Pulmonary artery endothelial cell (primary cell): ENCODE data around the gene TANC1. TPM values are rescaled to one million over a fixed set of nuclear protein-coding genes. Genes with fewer than 3 reads are reported as not detected.

Experiments
- DNase-seq: peaks from one replicate; pipeline ENCODE4 v3.0.0-alpha.2; 2011; ENCODE audit warnings: low read depth, low spot score
- total RNA-seq: library from RNA; depleted of rRNA; stranded (reverse); fragments of >200 nt; gene quantifications from 2 replicates; pipeline ENCODE4 v1.2.3, GENCODE V29; 2014

TANC1 gene
- total RNA-seq, 1 donor from 2014 or later = 55.0 TPM

DNA sequence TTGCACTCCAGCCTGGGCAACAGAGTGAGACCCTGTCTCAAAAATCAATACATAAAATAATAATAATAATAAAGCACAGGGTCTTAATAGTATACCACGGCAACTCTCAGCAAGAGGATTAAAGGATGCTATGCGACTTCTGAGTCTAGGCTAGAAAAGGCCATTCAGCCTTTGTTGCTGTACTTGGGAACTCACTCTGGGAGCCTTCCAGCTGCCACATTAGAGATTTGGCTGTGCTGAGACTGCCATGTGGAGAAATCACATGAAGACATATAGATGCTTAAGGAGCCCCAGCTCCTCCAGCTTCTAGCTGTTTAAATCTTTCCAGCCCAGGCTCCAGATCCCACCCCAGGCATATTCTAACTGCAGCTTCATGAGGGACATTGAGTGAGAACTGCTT lies 8.2 kb upstream of the TANC1 start:
- DNase-seq = no peak

DNA sequence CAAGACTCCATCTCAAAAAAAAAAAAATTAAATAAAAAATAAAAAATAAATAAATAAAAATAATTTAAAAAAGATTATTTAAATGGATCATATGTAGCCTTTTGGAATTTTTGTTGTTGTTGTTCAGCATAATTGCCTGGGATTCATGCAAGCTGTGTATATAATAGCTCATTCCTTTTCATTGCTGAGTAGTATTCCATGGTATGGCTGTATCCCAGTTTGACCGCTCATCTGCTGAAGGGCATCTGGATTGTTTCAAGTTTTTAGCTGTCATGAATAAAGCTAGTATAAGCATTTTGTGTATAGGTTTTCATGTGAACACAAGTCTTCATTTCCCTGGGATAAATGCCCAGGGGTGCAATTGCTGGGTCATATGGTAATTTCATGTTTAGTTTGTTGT lies 6.4 kb upstream of the TANC1 start:
- no peak for DNase-seq

DNA sequence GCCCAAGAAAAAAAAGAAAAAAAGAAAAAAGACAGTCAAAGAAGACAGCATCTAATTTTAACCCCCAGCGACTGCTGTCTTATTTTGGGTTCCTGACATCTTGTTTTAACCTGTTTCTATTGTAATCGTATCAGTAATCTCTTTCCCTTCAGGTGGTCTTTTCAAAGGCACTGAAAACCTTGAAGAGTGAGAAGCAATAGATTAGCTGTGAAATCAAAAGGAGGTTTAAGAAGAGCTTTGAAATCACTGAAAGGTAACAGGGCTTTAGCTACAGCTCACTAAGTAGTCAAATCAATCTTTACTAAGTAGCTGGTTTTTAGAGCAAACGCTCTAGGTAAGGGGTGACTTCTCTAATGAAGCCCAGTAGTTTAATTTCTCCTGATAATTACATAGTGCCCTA lies 5.4 kb upstream of the TANC1 start:
- DNase-seq = no peak

DNA sequence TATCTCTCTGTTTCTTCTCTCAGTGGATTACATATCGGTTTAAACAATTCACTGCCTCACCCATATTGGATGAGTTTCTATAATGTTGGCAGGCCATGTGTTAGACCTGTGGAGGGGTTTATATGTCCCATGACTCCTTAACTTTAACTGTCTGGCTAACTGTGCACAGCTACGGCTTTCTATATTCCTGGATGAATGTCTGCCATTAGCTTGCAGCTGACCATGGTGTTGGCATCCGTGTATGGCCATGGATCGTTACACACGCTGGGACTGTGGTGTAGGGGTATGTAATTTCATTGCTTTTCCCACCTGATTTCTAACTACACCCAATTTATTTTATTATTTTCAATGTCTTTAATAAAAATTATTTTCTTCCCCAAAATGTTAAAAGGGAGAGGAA lies 3.3 kb upstream of the TANC1 start:
- no peak for DNase-seq

DNA sequence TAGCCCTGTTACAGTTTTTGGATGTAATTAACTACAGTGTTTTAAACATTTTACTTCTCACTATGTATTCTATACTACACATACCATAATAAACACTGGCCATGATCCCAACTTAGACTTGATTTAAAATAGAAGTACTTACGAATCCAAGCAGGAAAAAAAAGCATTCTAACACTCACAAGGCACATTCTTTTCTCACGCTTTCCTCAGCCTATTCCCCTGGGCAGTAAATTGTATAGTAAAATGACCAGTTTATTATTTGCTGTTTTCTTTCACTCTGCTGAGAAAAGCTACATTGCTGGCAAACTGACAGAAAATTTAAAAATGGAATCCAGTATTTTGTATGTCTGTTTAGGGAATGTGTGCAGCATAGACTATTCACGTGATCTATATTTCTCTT lies 2.8 kb upstream of the TANC1 start:
- DNase-seq = no peak

DNA sequence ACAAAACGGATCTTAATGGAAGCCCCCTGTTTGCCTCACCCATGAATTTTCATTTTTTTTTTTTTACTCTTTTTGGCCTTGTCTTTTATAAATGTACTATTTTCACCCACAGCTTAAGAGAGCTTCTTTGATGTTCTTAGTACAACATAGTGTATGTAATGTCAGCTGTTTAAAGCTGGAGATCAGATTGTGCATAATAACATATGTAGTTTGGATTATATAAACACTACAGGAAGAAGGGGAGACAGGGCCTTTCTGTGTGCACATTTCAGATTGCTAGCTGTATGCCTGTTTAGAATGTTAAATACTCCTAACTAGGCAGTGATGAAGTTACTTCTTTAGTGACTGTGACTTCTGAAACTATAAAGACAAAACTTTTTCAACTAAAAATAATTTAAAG lies 2.1 kb upstream of the TANC1 start:
- no peak for DNase-seq

DNA sequence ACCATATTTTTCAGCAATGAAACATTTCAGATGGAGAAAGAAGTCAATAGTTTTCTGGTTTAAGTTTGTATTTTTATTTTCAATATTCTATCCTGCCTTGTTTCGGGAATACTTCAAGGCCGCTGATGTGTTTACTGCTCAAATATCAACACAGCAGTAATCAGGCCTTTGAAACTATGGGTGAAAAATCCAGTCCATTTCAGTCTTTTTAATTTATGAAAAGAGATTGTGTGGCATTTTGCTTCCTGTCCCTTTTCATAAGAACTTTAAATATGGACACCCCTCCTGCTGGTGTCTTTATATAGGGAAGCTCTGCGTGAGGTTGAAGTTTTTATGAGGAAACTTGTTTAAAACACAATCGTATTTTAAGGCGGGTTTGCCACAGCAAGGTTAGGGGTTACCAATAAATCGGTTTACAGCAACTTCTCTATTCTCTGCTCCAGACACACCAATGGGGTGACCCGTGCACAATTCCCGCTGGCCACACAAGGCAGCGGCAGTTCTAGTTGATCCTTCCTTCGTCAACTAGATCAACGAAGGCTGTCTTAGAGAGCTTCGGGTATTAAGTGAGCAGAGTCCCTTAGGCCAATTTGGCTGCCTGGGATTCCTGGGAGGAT lies 1.2 kb upstream of the TANC1 start:
- DNase-seq = no peak

DNA sequence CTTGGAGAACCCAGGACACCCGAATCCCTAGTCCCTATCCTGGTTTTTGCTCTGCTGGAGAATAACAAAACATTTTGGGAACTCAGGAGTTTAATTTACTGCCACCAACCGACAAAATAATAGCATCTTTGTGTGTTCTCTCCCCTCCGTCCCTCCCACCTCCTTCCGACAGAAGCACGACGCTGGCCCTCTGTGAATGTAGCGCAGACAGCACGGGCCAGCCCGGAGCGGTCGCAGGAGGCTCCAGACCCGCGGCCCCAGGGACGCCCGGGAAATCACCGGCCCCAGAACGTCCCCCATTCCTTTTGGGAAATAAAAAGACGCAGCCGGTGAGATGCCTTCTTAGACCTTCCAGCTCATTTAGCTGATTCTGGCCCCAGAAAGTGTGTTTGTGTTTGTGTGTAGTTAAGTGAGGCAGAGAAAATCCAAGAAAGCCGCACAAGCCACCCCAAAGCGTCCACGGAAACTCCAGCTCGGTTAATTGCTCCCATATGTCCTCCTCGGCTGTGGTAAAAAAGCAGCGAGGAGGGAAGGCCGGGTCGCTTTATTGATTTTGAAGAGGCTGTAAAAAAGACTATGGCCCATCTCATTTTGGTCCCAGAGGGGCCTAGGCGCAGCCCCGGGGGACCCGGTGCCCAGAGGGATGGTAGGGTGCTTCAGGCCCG lies 577 bp upstream of the TANC1 start:
- DNase-seq = no peak

DNA sequence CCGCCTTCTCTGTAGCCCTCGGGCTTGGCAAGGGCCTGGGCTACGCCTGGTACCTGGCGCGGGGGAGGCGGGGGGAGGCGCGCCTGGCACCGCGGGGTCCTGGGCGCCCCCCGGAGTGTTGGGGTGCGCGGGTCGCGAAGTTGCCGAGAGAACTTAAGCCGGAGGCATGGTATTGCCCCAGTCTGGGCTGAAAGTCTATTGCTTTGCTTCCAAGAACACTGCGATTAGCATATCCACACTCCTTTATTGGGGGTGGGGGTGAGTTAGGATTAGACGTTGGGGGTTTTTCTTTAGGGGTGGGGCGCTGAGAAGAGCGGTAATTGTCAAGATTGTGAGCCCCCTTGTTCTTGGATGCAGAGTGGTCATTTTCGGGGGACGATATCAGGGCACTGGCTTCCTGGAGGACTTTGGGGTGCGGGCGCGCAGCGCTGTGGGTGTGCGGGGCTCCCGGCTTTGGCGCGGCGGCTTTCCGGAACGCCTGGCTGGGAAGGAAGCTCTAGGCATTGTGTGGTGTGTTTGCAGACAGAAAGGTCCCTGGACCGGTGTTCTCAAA lies 798 bp downstream of the TANC1 start:
- DNase-seq = no peak

DNA sequence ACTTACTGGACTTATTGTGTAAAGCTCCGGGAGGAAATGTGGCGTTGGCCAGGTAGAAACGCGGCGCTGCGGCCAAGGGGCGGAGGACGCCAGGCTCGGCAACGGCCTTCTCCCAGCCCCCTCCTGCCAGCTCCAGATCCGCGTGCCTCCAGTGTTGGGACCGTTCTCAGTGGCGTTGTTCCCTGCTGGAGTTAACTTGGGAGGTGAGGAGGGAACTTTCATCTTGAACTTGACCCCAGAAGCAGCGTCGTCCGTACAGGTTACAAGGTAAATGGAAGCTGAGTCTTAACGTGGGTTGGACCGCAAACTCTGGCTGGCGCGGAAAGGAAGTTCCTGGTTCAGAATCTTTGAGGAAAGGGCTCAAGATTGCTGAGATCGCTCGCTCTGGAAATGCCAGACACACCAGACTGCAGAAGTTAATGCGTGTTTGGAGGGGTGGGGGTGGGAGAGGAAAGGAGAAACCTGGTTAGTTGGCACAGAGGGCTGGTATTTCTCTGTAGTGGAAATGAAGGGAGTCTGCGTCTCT lies 1.3 kb downstream of the TANC1 start:
- no peak for DNase-seq

DNA sequence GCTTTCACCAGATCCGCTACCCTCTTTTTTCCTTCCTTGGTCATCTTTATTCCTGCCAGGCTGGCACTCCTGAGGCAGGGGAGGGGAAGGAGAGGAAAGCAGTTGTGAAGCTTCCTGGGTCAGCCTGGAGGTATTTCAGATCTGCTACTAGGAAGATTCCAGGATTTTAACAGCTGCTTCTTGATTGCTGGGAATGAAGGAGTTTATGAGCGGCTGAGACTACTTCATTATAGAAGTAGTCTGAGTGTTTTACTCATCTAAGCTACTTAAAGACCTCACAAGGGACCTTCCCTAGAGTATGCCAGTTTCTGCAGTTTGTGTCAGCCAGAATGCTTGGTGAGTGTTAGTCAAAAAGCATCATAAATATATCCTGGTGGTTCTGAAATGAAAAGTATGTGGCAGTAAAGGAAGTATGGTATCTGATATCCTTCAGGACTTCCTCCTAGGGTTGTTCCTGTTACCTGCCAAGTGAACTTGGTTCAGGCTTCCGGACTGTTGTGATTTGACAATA lies 1.9 kb downstream of the TANC1 start:
- DNase-seq = no peak

DNA sequence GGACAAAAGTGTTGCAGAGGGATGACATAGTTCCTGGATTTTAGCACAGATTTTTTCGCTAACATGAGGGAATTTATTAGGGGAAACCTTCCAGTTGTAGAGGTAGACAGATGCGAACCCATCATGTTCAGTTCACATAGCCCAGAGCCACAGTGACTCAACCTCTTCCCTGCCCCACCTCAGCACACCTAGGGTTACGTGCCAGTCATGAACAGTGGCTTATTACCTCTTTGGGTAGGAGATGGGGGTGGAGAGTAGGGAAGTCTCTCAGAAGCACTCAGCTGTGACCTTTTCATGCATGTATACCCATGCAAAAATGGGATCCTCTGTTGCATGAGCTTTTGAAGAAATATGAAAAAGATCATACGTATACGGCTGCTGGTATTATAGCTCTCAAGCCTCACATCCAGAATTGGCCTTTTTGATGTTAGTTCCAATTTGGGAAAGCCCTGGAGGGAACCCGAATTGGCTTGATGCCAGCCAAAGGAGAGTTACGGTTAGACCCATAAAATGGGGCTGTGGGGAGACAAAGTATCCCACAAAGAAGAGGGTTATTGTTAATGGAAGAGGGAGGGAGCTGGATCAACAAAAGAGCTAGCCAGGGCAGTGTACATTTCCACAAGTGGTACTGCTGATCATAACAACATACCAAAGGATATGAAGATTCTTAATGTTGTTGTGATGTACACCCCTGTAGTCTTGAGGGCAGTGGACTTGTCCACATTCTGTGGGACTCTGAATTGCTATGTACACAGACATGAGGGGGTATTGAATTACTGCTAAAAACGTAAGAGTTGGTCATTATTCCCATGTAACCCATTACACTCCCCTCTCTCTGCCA lies 4.9 kb downstream of the TANC1 start:
- no peak for DNase-seq

DNA sequence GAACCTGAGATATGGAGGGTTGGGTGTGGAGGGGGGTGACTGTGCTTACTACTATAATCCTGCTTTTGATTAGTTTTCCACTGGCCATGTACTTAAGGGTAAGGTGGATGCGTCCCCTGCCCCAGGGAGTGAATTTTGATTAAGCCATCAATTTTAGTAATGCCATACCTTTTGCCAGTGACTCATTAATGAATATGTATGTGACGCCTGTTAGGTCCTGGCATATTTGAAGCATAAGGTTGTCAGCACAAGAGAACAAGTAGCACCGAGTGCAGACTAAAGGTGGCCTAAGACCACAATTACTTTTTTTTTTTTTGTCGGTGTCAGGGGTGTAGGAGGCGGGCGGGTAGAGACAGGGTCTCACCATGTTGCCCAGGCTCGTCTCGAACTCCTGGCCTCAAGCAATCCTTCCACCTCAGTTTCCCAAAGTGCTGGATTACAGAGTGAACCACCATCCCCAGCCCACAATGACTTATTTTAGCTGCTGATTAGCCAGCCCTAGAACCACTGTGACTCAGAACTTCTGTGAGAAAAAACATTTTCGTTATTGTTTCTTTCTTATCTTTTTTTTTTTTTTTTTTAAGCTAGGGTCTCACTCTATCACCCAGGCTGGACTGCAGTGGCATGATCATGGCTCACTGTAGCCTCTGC lies 7.0 kb downstream of the TANC1 start:
- no peak for DNase-seq

DNA sequence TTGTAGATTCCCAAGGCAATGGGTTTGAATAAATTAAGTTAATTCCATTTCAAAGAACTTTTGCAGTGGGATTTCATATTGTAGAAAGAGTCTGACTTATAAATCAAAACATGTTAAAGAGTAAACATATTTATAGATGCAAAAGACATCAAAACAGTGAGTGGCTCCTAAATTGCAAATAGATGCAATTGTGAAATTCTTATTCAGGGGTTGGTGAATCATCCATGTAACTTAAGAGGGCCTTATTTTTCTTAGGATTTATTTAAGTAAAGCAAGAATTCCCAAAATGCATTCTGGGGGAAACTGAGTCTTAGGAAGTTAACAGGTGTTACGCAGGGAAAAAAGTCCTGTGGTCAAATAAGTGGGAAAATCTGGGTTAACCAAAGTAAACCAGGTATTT lies 11.3 kb downstream of the TANC1 start:
- DNase-seq = no peak

DNA sequence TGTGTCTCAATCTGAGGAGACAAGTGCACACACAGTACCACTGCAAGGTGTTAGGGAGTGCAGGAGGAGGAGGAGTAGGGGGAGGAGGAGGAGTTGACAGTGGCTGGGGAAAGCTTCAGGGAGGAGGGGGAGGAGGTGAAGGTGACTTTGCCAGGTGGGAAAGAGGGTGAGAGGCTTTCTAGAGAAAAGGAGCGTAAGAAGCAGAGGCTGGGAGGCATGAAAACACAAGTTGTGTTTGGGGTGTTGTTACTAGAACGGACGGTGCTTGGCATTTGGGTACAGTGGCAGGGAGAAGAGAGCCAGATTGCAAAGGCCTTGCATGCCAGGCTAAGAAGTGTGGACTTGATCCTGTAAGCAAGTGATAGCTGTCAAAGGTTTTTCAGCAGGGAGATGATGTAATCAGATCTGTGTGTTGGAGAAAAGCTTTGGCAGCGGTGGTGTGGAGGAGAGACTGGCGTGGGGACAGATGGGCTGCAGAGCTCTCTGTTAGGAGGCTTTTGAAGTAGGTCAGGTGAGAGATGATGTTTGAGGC lies 16.2 kb downstream of the TANC1 start:
- no peak for DNase-seq

DNA sequence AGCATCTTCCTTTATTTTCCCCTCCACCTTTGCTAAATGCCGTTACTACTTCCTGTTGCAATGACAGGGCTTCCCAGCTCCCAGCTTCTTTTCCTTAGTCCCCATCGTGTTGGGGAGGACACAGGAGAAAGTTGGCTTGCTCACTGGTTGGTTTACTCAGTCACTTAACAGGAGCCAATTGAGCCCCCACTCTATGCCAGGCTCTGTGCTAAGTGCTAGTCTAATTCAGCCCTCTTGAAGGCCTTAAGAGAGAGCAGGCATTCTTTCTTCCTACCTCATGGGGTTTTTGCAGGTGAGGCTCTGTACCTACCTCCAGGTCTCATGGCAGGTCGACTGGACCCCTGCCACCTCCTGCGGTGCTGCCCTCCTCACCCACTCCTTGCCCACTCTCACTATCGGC lies 20.1 kb downstream of the TANC1 start:
- no peak for DNase-seq

DNA sequence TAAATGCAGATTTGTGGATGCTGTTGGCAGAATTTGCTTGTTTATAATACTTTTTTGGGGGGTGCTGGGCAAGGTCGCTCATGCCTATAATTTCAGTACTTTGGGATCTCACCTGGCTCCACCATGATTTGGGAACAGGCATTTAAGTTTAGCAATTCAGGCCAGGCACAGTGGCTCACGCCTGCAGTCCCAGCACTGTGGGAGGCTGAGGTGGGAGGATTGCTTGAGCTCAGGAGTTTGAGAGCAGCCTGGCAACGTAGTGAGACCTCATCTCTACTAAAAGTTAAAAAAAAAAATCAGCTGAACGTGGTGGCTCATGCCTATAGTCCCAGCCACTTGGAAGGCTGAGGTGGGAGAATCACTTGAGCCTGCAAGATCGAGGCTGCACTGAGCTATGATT lies 20.7 kb downstream of the TANC1 start:
- DNase-seq = no peak

DNA sequence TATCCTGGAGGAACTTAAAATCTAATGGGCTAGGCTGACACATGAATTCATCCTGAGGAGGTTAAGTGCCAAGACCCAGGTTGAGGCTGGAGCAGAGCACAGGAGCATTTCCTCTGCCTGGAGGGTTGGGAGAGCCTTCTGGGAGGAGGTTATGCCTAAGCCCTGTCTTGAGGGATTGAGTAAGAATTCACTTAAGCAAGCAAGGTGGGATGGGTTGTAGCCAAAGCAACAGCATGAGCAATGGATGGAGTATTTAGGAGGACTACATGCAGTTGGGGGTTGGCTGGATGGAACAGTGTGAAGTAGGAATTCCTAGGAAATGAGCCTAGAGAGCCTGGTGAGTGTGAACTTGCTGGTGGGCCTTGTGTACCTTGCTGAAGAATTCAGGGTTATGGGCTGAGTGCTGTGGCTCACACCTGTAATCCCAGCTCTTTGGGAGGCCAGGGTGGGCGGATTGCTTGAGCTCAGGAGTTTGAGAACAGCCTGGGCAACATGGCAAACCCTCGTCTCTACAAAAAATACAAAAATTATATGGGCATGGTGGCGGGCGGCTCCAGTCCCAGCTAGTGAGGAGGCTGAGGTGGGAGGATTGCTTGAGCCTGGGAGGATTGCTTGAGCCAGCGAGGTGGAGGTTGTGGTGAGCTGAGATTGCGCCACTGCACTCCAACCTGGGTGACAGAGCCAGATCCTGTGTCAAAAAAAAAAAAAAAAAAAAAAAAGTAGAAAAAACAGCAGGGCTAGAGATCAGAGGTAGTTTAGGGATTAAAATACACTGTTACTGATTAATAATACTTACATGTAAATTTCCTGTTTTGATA lies 22.2 kb downstream of the TANC1 start:
- no peak for DNase-seq

DNA sequence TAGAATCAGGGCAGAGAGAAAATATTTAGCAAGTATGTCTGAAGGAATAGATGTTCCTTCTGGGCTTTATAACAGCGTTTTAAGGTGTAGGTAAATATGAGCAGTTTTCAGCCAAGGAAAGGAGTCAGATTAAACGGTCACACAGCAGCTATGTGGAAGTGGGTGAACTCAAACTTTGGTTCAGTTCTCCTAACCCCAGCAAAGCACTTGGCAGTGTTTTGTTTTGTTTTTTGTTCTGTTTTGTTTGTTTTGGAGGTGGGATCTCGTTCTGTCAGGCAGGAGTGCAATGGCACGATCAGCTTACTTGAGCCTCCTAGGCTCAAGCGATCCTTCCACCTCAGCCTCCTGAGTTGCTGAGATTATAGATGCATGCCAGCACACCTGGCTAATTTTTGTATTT lies 24.6 kb downstream of the TANC1 start:
- no peak for DNase-seq
